SK-N-SH (cell line): ENCODE data around the gene FGFRL1.

Experiments used
- CHD2 ChIP-seq: fragments of 150-350 bp; IDR thresholded peaks from 2 replicates; pipeline ENCODE4 v1.6.1; 2018; ENCODE audit warnings: low read length; ENCODE audit not compliant: partially characterized antibody
- EP300 ChIP-seq, 2 experiments: IDR thresholded peaks; 2 replicates each; pipeline versions ENCODE4 v1.4.0 to v1.6.1; 2012; ENCODE audit warnings: borderline replicate concordance in 1 of 2, low read depth in 1 of 2, low read length in 1 of 2
- JUND ChIP-seq: IDR thresholded peaks from 2 replicates; pipeline ENCODE4 v1.4.0; 2012
- MEF2A ChIP-seq: IDR thresholded peaks from 2 replicates; pipeline ENCODE4 v1.4.0; 2012; ENCODE audit warnings: low read depth, borderline replicate concordance
- POLR2AphosphoS5 ChIP-seq: IDR thresholded peaks from 2 replicates; pipeline ENCODE4 v1.6.1; 2012; ENCODE audit warnings: low read depth, low read length
- SIN3A ChIP-seq: IDR thresholded peaks from 2 replicates; pipeline ENCODE4 v1.6.1; 2012; ENCODE audit warnings: low read depth, mild to moderate bottlenecking, low read length, moderate library complexity, borderline replicate concordance
- SMC3 ChIP-seq: IDR thresholded peaks from 2 replicates; pipeline ENCODE4 v1.6.1; 2012; ENCODE audit warnings: low read depth, low read length, improper control_type of control experiment
- TAF1 ChIP-seq: IDR thresholded peaks from 2 replicates; pipeline ENCODE4 v1.6.1; 2012; ENCODE audit warnings: low read depth, mild to moderate bottlenecking, low read length, moderate library complexity, borderline replicate concordance
- YY1 ChIP-seq: IDR thresholded peaks from 2 replicates; pipeline ENCODE4 v1.4.0; 2012; ENCODE audit warnings: low read depth, mild to moderate bottlenecking
- TF ChIP-seq, protein P1 (sequence below): fragments of 200-600 bp; sonication (generic); IDR thresholded peaks from 2 replicates; pipeline ENCODE4 v1.6.1; 2017; ENCODE audit warnings: antibody characterized with exemption, mild to moderate bottlenecking, moderate library complexity
- TF ChIP-seq, protein P2 (sequence below): IDR thresholded peaks from 2 replicates; pipeline ENCODE4 v1.4.0; 2012; ENCODE audit warnings: low read depth, borderline replicate concordance
- TF ChIP-seq, protein P3 (sequence below): IDR thresholded peaks from 2 replicates; pipeline ENCODE4 v1.4.0; 2012; ENCODE audit warnings: low read depth

DNA sequence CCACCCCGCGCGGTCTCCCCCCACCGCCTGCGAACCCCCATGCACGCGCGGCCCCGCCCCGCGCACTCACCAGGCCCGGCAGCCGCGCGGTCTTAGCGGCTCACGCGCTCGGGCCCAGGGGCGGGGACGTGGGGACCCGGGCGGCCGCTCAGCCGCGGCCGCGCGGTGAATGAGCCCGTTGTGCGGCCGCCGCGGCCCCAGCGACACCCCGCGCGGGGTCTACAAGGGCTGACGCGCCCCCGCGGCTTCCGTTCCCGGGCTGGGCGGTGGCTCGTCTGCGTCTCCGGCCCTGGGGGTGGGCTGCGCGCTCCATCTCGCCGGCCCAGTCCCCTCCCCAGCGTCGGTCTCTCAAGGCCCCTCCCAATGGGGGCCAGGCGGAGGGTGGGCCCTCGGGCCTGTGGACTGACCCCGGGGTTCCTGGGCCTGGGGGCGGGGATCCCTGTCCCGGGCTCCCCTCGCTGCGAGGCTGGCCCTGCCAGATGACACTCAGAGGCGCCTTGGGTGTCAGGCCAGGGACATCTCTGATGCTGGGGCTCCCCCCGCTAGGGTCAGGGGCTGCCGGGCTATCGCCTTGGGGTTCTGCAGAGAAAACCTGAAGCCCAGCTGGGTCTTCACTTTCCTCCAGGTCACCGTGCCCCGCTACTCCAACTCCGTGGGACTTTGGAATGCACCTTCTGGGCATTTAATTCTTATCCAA is 13.9 kb upstream of the FGFRL1 start:
- TF ChIP-seq POLR2AphosphoS5: no peak
- TF ChIP-seq, protein P1, sequence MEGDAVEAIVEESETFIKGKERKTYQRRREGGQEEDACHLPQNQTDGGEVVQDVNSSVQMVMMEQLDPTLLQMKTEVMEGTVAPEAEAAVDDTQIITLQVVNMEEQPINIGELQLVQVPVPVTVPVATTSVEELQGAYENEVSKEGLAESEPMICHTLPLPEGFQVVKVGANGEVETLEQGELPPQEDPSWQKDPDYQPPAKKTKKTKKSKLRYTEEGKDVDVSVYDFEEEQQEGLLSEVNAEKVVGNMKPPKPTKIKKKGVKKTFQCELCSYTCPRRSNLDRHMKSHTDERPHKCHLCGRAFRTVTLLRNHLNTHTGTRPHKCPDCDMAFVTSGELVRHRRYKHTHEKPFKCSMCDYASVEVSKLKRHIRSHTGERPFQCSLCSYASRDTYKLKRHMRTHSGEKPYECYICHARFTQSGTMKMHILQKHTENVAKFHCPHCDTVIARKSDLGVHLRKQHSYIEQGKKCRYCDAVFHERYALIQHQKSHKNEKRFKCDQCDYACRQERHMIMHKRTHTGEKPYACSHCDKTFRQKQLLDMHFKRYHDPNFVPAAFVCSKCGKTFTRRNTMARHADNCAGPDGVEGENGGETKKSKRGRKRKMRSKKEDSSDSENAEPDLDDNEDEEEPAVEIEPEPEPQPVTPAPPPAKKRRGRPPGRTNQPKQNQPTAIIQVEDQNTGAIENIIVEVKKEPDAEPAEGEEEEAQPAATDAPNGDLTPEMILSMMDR: no peak
- no peak for TF ChIP-seq JUND
- no peak for TF ChIP-seq EP300 (IDR thresholded peaks at IDR 0.05; ENCODE audit: borderline replicate concordance in 1 of 2, low read depth in 1 of 2, low read length in 1 of 2)
- no peak for TF ChIP-seq SMC3
- TF ChIP-seq, protein P2, sequence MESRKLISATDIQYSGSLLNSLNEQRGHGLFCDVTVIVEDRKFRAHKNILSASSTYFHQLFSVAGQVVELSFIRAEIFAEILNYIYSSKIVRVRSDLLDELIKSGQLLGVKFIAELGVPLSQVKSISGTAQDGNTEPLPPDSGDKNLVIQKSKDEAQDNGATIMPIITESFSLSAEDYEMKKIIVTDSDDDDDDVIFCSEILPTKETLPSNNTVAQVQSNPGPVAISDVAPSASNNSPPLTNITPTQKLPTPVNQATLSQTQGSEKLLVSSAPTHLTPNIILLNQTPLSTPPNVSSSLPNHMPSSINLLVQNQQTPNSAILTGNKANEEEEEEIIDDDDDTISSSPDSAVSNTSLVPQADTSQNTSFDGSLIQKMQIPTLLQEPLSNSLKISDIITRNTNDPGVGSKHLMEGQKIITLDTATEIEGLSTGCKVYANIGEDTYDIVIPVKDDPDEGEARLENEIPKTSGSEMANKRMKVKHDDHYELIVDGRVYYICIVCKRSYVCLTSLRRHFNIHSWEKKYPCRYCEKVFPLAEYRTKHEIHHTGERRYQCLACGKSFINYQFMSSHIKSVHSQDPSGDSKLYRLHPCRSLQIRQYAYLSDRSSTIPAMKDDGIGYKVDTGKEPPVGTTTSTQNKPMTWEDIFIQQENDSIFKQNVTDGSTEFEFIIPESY: no peak
- TF ChIP-seq MEF2A: no peak
- no peak for TF ChIP-seq YY1
- TF ChIP-seq SIN3A: no peak
- TF ChIP-seq TAF1: no peak
- TF ChIP-seq, protein P3, sequence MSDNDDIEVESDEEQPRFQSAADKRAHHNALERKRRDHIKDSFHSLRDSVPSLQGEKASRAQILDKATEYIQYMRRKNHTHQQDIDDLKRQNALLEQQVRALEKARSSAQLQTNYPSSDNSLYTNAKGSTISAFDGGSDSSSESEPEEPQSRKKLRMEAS: no peak
- TF ChIP-seq CHD2: no peak
